ENCODE results near the gene AGXT. TPM values are rescaled to one million over a fixed set of nuclear protein-coding genes. Genes with fewer than 3 reads are reported as not detected.

Gene AGXT
- not detected for polyA plus RNA-seq (2013, experiment 1 of 4)
- not detected for polyA plus RNA-seq (2013, experiment 2 of 4)
- polyA plus RNA-seq (2013, experiment 3 of 4), result not detected
- not detected for polyA plus RNA-seq (2013, experiment 4 of 4)

DNA sequence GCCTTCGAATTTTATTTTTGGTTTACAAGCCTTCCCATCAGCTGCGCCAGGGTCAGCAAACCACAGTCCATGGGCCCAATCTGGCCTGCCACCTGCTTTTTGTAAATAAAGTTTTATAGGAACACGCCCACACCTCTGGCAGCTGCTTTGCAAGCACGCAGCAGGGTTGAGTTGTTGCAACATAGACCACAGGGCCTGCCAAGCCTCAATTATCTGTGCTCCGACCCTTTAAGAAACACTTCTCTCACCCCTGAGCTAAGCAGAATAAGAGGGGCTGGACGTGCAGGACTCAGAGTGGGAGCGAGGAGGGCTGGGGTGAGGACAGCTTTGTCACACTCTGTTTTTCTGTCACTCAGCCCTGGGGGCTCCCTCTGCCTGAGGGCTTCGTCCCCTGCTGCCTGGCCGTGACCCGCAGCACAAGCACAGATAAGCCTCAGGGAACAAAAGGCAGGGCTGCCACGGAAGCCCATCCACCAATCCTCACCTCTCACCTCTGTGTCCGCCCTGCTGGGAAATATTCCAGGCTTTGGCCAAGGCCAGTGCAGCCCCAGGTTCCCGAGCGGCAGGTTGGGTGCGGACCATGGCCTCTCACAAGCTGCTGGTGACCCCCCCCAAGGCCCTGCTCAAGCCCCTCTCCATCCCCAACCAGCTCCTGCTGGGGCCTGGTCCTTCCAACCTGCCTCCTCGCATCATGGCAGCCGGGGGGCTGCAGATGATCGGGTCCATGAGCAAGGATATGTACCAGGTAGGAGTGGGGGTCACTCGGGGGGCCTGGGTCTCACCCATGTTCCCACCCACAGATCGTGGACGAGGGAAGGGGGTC is at the start of gene AGXT:
Gene AGXT, plus strand, starts transcription at position 539 of the 823 bp plus-strand sequence. Its CDS starts 42 bp downstream, at position 581.
- Histone ChIP-seq H3K9me3 (ENCODE audit: control insufficient read depth, low read length) (no peaks in the 10 kb centered on the region), H3K4me3 (ENCODE audit: insufficient read depth, low read depth, low read length) (no peak within 1 kb of the TSS), H3K27ac (ENCODE audit: insufficient read depth, low read depth, low read length, poor library complexity, severe bottlenecking) (no peak within 1 kb of the TSS), H3K36me3 (ENCODE audit: control insufficient read depth, insufficient read depth, low read length) (no peaks in the 10 kb centered on the region), H3K4me1 (ENCODE audit: control insufficient read depth, insufficient read depth, low read length) (no peaks in the 10 kb centered on the region), H3K27me3 (ENCODE audit: control insufficient read depth, insufficient read depth, low read length, poor library complexity, severe bottlenecking) (no peaks in the 10 kb centered on the region)
- WGBS, 2 experiments, result 86 to 88% methylated on average over 21 of the region's 21 CpGs

DNA sequence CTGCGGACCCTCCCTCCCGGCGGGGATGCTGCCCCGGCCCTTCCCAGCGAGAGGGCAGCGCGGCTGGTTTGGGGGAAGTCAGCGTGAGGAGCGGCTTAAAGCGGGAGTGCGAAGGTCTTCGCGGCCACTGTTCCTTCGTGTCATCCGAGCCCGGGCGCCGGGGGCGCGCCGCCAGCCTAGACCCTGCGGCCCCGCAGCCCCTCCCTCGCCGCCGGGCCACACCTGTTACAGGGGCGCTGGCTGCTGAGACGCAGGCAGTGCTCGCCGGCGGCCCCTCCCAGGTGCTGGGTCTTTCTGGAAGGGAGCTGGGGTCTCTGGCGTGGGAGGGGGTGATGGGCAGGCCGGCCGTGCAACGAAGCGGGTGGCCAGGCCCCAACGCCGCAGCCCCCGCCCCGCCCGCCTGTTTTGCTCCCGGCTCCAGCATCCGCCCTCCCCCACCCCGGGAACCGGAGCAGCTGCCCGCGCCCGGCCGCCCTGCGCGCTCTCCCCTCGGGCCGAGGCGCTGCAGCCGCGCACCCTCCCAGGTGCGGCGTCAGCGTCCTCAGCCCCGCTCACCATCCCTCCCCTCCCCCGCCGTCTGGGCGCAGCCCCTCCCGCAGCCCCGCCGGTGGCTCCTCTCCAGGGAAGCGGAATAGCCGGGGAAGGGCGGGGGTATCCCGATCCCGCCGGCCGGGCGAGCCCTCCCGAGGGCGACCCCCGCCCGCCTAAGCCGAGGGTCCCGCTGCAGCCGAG is 49.3 kb upstream of the AGXT start:
- WGBS, 2 experiments, result 0% methylated on average over 79 to 81 of the region's 81 CpGs
- no peaks in the 10 kb centered on the region for H3K36me3 ChIP-seq (ENCODE audit: control insufficient read depth, insufficient read depth, low read length)
- no peak overlapping the region for H3K27ac ChIP-seq (ENCODE audit: insufficient read depth, low read depth, low read length, poor library complexity, severe bottlenecking)
- peaks cover 58% of the 10 kb centered on the region for H3K27me3 ChIP-seq (ENCODE audit: control insufficient read depth, insufficient read depth, low read length, poor library complexity, severe bottlenecking)
- H3K4me3 ChIP-seq (ENCODE audit: insufficient read depth, low read depth, low read length), result peak overlapping the region; percentile 54
- peaks cover 16% of the 10 kb centered on the region for H3K4me1 ChIP-seq (ENCODE audit: control insufficient read depth, insufficient read depth, low read length)
- no peaks in the 10 kb centered on the region for H3K9me3 ChIP-seq (ENCODE audit: control insufficient read depth, low read length)

DNA sequence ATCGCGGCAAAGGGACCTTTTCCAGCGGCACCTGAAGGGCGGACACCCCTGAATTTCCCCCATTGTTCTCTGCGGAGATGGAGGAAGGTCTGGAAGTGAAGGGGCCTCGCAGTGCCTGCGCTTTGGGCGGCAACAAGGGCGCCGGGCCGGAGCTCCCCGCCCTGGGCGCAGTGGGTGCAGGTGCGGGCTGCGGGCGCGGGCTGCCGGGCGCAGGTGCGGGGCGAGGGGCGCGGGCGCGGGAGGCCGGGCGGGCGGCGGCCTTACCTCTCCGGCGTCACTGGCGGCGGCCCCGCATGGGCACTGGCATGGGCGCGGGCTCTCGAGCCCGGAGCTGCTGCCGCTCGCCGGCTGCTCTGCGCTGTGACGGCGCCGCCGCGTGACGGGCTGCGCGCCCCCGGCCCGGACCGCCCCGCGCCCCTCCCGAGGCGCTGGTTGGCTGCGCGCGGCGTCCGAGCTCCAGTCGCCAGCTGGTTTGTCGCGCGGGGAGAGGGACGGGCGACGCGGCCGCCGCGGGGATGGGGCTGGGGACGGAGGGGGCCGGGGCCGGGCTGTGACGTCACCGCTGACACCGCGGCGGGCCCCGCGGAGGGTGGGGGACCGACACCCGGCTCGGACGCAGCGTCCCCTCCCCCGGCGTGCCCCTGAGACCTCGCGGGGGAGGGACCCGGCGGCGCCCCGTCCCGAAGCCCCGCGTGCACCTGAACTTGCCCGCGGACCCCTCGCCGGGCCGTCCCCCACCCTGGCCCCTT is 48.6 kb upstream of the AGXT start, which contains the start of gene KIF1A:
Gene KIF1A, minus strand, starts transcription at position 362 of the 749 bp plus-strand sequence. CDS start 22,467 bp downstream, outside the sequence.
- Histone ChIP-seq H3K4me3 (ENCODE audit: insufficient read depth, low read depth, low read length) (peak within 1 kb of the TSS; percentile 54), H3K4me1 (ENCODE audit: control insufficient read depth, insufficient read depth, low read length) (peaks cover 16% of the 10 kb centered on the region), H3K27ac (ENCODE audit: insufficient read depth, low read depth, low read length, poor library complexity, severe bottlenecking) (peak within 1 kb of the TSS; percentile 12), H3K9me3 (ENCODE audit: control insufficient read depth, low read length) (no peaks in the 10 kb centered on the region), H3K36me3 (ENCODE audit: control insufficient read depth, insufficient read depth, low read length) (no peaks in the 10 kb centered on the region), H3K27me3 (ENCODE audit: control insufficient read depth, insufficient read depth, low read length, poor library complexity, severe bottlenecking) (peaks cover 66% of the 10 kb centered on the region)
- WGBS, 2 experiments, result 0 to 1% methylated on average over 104 of the region's 104 CpGs

GRCh38 chr2:240820607-240821428 is 47.8 kb upstream of the AGXT start:
- H3K4me3 ChIP-seq (ENCODE audit: insufficient read depth, low read depth, low read length), result peak overlapping the region; percentile 54
- H3K9me3 ChIP-seq (ENCODE audit: control insufficient read depth, low read length), result no peaks in the 10 kb centered on the region
- peaks cover 70% of the 10 kb centered on the region for H3K27me3 ChIP-seq (ENCODE audit: control insufficient read depth, insufficient read depth, low read length, poor library complexity, severe bottlenecking)
- no peaks in the 10 kb centered on the region for H3K36me3 ChIP-seq (ENCODE audit: control insufficient read depth, insufficient read depth, low read length)
- peak overlapping the region; percentile 12 for H3K27ac ChIP-seq (ENCODE audit: insufficient read depth, low read depth, low read length, poor library complexity, severe bottlenecking)
- peaks cover 16% of the 10 kb centered on the region for H3K4me1 ChIP-seq (ENCODE audit: control insufficient read depth, insufficient read depth, low read length)
- WGBS, 2 experiments, result 0% methylated on average over 64 of the region's 64 CpGs

- Histone ChIP-seq H3K36me3 (ENCODE audit: control insufficient read depth, insufficient read depth, low read length) (no peaks in the 10 kb centered on the region), H3K9me3 (ENCODE audit: control insufficient read depth, low read length) (no peaks in the 10 kb centered on the region), H3K4me3 (ENCODE audit: insufficient read depth, low read depth, low read length) (peak overlapping the region; percentile 54), H3K27ac (ENCODE audit: insufficient read depth, low read depth, low read length, poor library complexity, severe bottlenecking) (no peak overlapping the region), H3K27me3 (ENCODE audit: control insufficient read depth, insufficient read depth, low read length, poor library complexity, severe bottlenecking) (peaks cover 70% of the 10 kb centered on the region), H3K4me1 (ENCODE audit: control insufficient read depth, insufficient read depth, low read length) (peaks cover 16% of the 10 kb centered on the region)
- 13 to 16% methylated on average over 7 of the region's 7 CpGs for WGBS, 2 experiments
Measured at GRCh38 chr2:240821429-240821778, 47.2 kb upstream of the AGXT start.

DNA sequence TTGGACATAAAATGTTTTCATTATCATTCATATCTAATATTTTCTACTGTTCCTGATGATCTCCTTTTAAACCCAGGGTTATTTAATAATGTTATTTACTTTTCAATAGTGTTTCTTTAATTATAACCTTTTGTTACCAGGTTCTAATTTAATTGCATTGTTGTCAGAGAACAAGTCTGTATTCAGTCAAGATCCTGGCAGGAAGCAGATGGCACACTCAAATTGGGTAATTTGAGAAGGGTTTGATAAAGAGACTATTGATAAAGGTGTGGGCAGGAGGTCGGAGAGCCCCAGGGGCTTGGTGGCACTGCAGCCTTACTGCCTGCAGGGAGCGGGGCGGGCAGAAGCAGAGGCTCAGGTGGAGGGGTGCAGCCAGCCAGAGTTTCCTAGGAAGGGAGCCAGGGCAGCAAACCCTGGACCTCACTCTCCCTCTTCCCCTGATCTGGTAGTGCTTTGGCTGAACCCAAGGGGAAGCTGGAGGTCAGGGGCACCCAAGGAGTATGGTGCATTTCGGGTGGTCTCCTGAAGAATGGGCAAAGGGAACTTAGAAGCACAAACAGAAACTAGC is 46.3 kb upstream of the AGXT start:
- H3K4me3 ChIP-seq (ENCODE audit: insufficient read depth, low read depth, low read length), result no peak overlapping the region
- peaks cover 78% of the 10 kb centered on the region for H3K27me3 ChIP-seq (ENCODE audit: control insufficient read depth, insufficient read depth, low read length, poor library complexity, severe bottlenecking)
- WGBS, 2 experiments, result 71 to 83% methylated on average over 4 of the region's 4 CpGs
- H3K9me3 ChIP-seq (ENCODE audit: control insufficient read depth, low read length), result no peaks in the 10 kb centered on the region
- no peaks in the 10 kb centered on the region for H3K36me3 ChIP-seq (ENCODE audit: control insufficient read depth, insufficient read depth, low read length)
- H3K27ac ChIP-seq (ENCODE audit: insufficient read depth, low read depth, low read length, poor library complexity, severe bottlenecking), result no peak overlapping the region
- H3K4me1 ChIP-seq (ENCODE audit: control insufficient read depth, insufficient read depth, low read length), result peaks cover 16% of the 10 kb centered on the region

GRCh38 chr2:240823449-240824336 is 44.9 kb upstream of the AGXT start:
- Histone ChIP-seq H3K27ac (ENCODE audit: insufficient read depth, low read depth, low read length, poor library complexity, severe bottlenecking) (no peak overlapping the region), H3K4me3 (ENCODE audit: insufficient read depth, low read depth, low read length) (no peak overlapping the region), H3K4me1 (ENCODE audit: control insufficient read depth, insufficient read depth, low read length) (peaks cover 12% of the 10 kb centered on the region), H3K36me3 (ENCODE audit: control insufficient read depth, insufficient read depth, low read length) (no peaks in the 10 kb centered on the region), H3K27me3 (ENCODE audit: control insufficient read depth, insufficient read depth, low read length, poor library complexity, severe bottlenecking) (peaks cover 79% of the 10 kb centered on the region), H3K9me3 (ENCODE audit: control insufficient read depth, low read length) (no peaks in the 10 kb centered on the region)
- 86 to 87% methylated on average over 15 of the region's 15 CpGs for WGBS, 2 experiments

DNA sequence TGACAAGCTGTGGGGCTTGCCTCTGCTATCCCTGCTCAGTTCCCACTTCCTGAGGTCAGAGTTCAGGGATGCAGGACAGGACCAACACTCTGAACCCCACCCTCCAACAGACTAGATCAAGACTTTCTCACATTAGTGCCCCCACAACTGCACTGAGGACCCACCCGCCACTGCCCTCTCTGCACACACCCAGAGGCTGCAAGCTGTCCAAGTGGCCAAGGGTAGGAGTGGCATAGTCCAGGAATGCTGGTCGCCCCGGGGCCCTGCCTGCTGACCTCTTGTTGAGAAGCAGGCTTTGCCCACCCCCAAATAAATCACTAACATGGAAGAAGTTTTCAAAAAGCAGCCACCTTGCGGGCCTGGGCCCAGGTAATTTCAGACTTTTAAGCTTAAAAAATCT is 43.1 kb upstream of the AGXT start:
- Histone ChIP-seq H3K4me3 (ENCODE audit: insufficient read depth, low read depth, low read length) (no peak overlapping the region), H3K9me3 (ENCODE audit: control insufficient read depth, low read length) (no peaks in the 10 kb centered on the region), H3K27me3 (ENCODE audit: control insufficient read depth, insufficient read depth, low read length, poor library complexity, severe bottlenecking) (peaks cover 81% of the 10 kb centered on the region), H3K27ac (ENCODE audit: insufficient read depth, low read depth, low read length, poor library complexity, severe bottlenecking) (no peak overlapping the region), H3K36me3 (ENCODE audit: control insufficient read depth, insufficient read depth, low read length) (no peaks in the 10 kb centered on the region), H3K4me1 (ENCODE audit: control insufficient read depth, insufficient read depth, low read length) (peaks cover 10% of the 10 kb centered on the region)
- 88 to 94% methylated on average over 4 of the region's 4 CpGs for WGBS, 2 experiments

Data from ectodermal cell (in vitro differentiated cells).